HG02678 (cell line): ENCODE data around the gene PCBD2.
"Not testable (repeated sequence)": the region's sequence is repeated elsewhere in the genome, so short reads cannot be mapped to it uniquely, and the experiment has no call there.

ENCODE experiments used
- ATAC-seq: cut with Tn5 transposase; IDR thresholded peaks from one replicate; pipeline ENCODE4 v1.9.1; 2021; ENCODE audit warnings: mild to moderate bottlenecking, moderate library complexity; ENCODE audit not compliant: unreplicated experiment

PCBD2 gene

DNA sequence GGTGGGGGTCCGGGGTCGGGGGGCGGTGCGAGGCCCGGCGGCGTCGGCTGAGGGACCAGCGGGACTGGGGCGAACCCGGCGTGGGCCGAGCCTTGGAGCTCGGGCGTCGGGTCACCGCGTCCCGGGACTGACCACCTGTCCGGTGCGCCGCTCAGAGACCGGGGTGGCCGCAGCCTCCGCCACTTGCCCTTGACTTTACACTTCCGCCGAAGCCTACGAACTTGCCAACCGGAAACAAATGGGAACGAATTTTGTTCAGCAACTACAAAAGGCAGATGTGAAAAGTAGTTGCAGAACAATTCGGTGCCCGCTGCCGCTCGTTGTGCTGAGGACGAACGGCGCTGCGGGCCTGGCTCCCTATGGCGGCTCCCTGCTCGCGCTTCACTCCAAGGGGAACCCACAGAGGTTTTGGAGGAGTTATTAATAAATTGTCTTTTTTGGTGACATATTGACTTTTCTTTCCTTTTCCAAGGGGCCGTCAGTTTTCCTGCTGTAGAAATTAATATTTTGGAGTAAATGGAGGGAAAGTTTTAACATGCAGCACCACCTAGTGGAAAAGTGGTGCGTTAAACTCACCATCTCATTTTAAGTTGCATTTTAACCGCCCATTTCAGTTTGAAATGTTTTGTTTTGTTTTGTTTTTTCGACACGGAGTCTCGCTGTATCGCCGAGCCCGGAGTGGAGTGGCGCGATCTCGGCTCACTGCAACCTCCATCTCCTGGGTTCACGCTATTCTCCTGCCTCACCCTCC is 490 bp downstream of the PCBD2 start:
- ATAC-seq: peak; percentile 26

DNA sequence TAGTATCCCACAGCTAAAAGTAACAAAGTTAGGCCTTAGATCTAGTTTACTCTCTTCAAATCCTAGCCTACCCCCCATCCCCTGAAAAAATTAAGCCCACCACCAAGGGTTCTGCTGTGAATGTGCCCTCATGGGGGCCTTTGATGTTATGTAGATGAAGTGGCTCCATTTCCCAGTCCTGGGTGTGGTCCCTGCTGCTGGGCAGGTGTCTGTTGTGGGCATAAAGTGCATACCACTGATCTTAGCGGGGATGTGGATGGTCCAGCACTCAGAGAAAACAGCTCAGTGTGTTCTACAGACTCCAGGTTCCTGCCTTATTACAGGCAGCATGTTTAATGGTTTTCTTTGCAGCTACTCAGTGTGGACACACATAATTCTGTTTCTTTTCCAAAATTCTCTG is 1.9 kb downstream of the PCBD2 start:
- ATAC-seq: no peak

DNA sequence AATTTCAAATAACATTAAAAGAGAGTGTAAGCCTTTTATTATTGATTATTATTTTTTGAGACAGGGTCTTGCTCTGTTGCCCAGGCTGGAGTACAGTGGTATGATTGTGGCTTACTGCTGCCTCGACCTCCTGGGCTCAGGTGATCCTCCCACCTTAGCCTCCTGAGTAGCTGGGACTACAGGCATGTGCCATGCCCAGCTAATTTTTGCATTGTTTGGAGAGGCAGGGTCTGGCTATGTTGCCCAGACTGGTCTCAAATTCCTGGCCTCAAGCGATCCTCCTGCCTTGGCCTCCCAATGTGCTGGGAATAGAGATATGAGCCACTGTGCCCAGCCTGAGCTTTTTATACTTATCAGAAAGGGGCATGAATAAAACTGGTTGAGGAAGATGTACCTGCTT is 5.8 kb downstream of the PCBD2 start:
- not testable (repeated sequence) for ATAC-seq

DNA sequence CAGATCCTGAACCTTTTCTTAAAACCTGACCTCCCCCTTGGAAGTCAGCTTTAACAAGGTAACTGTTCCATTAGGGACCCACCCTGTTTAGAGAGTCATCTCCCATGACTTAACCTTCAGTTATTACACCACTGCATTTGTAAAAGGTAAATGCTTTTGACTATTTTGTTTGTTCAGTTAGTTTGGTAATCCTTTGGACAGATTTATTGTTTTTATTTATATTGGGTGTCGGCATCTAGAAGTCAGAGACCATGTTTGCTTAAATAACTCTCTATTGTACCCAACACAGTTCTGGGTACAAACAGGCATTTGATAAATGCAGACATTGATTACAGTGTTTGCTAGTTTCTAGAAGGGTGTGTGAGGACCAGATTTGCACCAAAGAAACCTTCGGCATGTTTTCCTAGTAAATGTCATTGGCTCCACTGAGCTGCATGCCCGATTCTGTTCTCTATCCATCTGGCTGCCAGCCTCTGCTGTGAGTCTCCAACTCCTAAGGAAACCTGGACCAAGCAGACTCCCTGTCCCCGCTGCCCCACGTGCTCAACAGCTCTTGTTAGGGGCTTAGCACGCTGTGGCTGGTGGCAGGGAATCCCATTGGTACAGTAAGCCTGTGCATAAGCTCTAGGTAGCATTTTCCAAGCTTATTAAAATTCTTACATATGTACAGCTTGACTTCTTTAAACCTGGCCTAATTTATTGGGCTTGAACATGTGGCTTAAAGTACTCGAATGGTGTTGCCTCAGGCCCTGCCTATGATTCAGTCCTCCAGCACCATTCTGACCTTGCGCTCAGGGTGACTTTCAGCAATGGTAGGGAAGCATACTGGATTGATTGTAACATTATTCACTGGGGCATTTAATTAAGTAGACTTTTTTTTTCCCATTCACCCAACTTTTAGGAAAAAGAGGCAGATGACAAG is 6.6 kb downstream of the PCBD2 start:
- ATAC-seq: no peak

DNA sequence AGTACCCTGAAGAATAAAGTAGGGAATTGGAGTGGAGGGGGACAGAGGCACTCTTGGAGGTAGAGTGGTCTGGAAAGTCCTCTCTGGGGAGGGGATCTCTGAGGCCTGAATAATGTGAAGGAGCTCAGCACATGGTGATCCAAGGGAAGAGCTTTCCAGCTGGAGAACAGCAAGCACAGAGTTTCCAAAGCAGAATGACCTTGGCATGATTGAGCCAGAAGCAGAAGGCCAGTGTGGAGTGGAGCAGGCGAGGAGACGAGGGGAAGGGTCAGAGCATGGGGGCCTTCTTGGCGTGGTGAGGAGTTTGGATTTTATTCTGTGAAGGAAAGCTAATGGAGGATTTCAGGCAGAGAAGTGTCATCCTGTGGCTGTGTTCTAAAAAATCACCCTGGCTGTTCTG is 8.3 kb downstream of the PCBD2 start:
- ATAC-seq: no peak

DNA sequence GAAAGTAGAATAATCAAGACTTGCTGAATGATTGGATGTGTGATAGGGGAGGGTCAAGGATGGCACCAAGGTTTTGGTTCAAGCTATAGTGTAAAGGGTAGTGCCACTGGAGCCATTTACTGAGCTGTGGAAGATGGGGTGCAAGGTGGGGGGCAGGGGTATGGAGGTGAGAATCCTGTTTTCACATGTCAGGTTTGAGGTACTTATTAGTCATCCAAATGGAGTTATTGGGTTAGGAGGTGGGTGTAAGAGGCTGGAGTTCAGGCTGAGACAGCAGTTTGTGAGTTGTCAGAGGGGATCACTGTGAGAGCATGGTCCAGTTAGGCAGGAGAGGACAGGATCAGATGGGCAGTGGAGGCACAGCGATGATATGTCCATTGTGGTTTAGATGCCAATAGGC is 8.9 kb downstream of the PCBD2 start:
- no peak for ATAC-seq

DNA sequence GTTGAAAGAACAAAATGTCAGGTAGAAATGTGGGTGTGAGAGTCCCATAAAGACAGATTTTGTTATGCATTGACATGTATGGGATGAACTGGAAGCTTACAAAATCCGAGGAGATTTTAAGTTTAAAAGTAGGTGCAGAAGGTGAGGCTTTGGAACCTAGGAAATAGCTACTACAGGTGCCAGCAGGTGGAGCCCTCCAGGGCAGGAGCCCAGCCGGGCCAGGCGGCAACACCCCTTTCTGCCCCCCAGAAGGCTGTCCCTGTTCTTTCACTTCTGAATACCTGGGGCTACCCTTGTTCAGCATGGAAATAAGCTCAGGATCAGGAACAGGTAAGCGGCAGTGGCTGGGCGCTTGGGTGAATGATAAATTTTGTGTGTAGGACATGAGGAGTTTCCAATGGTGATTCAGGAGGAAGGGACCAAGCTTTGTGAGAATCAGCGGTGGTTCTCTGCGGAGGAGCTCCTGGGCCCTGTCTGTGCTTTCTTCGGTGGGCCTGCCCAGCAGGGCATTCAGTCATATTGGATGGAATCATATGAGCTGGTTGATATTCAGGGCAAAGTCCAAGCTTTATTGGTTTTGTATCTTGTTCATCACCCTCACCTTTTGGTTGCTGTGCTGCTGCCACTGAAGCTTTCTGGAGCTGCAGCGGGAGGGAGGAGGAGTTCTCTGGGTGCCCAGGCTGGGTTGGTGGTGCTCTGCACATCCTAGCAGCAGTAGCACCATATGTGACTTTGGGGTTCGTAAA is 12.3 kb downstream of the PCBD2 start:
- no peak for ATAC-seq

DNA sequence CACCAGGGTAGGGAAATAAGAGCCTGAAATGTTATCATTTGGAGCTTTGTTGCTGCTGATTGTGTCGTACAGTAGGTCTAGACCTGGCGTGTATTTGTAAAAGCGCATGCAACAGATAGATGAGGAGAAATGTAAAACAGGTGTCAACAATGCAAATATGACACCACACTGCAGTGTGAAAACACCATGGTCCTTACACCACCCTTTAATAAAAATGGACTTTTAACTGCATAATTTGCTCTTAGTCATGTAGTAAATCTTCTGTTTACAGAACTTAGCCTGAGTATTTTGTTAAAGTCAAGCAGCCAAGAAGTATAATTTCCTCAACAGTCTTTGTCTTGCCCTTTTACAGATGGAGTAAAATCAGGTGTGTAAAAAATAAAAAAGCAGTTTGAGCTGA is 13.9 kb downstream of the PCBD2 start:
- ATAC-seq: no peak

DNA sequence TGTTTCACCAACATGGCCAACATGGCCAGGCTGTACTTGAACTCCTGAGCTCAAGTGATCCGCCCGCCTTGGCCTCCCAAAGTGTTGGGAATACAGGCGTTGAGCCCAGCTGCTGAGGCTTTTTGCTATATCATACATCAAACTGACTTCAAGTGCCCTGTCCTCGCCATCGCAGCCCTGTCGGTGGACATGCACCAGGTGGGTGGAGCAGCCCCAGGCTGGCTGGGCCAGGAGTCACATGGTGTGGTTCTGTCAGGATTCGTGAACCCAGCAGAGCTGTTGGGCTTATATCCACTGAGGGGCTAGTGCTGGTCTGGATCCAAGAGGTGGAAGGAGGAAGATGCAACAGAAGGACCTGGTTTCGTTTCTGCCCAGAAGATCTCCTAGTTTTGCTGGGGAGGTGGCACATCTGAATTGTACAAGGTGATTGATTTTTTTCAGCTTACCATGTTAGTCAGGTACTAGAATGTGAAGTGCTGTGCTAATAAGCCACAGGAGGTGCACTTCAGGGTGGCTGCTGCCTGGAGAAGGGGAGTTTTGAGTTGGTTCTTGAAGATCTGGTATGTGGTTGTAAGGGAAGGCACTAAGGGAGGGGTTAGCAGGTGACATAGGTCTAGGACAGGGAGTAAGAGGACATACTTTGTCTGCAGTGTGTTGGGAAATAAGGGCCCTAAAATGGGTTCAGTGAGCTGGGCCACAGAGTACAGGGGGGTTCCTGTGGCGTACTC is 16.1 kb downstream of the PCBD2 start:
- ATAC-seq: no peak

DNA sequence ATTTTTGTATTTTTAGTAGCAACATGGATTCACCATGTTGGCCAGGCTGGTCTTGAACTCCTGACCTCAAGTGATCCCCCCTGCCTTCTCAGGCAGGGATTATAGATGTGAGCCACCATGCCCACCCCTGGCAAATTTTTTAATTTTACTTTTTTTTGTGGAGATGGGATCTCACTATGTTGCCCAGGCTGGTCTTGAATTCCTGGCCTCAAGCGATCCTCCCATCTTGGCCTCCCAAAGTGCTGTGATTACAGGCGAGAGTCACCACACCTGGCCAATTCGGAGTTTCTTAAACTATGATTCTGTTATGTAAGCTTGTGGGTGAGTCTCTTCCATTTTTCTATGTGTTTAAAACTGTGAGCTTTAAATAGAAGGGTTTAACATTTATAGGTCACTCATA is 27.6 kb downstream of the PCBD2 start:
- no peak for ATAC-seq

DNA sequence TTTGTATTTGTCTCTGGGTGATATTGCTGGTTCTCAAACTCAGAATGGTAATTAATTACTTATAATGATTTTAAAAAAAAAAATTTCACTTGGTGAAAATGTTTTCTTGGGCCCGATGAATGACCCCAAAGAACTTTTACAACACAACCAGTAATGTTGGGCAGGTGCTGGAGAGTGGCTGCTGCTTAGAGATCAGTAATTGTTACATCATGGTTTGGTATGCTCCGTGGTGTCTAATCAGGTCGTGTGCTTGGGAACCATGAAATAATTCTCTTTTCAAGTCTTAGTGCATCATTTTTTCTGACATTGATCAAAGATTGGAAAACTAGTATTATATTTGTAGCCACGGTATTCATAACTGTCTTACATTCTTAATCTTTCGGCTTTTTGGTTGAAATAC is 29.3 kb downstream of the PCBD2 start:
- no peak for ATAC-seq

DNA sequence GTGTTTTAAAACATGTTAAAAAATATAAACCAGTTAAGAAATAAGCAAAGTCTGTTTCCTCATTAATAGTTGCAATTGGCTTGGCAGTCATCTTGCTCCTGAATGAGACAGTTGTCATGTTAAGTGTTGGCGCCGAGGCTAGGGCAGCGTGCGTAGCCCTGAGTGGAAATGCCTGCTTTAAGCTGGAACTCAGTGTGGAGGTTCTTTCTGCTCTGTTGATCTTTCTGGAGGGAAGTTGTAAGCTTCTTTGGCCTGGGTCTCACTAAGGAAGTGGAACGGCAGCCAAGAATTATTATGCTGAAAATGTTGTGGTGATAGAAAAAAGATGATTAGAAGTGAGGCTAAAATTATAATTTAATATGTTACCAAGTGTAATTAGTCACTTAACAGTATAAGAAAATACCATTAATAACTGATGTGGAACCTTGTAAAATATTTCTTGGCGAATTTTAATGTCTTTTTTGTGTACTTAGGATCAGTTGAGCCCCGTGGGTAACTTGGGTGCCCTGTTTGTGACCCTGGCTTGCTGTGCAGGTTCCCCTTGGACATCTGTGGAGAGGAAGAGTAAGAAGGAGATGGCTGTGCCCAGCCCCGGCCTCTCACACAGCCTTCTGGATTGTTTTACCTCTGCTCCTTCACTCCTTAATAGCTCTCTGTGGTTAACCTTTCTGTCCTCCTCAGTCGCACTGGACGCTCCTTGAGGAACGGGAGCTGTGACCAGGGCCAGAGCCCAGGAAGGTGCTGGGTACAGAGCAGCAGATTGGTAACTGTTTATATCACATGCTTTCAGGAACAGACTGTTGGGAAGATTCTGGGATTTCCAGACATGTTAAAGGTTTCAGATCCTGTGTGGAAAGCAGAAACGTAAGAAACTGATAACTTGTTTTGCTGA is 31.0 kb downstream of the PCBD2 start:
- ATAC-seq: no peak

DNA sequence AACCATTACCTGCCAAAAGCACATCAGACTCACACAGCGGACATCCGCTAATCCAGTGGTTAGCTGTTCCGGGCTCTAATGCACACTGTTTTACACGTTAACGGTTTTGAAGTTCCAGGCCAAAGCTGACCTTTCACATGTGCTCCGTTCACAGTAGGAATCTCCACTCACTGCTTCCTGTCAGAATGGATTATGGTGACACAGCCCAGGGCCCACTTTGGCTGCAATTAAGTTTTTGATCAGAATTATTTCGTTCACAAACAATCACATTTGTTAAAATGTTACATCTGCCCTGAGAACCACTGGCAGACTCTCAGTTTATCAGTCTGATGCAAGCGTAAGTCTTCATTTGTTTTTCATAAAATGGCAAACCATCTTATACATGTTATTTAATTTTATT is 32.6 kb downstream of the PCBD2 start:
- ATAC-seq: no peak

DNA sequence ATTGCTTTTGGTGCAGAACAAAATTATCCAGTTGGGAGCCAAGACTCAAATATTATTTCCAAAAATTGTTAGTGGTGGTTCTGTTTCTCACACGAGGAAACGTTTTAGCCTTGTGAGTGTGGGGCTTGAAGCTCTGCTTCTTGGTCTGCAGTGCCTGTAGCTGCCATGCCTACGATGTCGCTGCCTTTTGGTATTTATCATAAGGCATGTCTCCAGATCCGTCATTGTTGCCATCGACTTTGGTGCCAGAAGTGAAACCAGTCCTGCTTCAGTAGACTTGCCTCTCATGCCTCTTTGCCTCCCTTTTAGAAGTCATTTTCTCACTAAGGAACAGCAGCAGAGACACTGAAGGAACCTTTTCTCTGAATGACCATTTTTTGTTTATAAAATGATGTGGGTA is 33.1 kb downstream of the PCBD2 start:
- ATAC-seq: no peak

DNA sequence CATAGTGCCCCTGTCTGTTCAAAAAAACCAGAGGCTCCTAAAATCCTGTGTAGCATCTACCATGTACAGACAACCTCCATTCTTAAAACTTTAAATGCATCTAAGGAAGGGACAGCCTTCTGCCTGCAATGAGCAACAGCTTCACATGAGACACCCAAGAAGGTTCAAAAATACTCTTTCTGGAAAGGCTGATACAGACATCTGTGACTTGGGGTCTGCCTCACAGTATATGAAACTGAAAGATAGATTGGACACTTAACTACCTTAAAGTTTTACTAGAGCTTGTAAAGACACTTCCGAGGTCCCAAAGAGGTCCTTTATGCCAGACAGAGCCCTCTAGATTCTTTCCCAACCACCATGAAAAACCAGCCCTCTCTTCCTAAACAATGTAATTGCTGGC is 34.6 kb downstream of the PCBD2 start:
- ATAC-seq: no peak

DNA sequence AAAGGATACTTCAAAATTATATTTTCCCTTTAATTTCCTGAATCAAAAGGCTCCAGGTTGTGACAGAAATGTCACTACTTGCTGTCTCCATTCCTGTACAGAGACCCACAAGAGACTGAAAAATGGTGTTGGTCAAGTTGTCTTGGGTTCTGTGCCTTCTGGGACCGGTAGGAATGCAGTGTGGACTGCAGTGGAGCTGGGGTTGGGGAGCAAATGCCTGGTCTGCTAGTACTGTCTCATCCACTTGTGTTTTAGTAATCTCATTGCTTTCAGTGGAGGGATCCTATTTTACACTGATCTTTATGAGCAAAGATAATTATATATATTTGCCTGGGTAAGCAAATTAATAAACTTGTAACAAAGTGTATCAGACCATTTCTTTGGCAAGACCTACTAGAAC is 38.6 kb downstream of the PCBD2 start:
- ATAC-seq: no peak

DNA sequence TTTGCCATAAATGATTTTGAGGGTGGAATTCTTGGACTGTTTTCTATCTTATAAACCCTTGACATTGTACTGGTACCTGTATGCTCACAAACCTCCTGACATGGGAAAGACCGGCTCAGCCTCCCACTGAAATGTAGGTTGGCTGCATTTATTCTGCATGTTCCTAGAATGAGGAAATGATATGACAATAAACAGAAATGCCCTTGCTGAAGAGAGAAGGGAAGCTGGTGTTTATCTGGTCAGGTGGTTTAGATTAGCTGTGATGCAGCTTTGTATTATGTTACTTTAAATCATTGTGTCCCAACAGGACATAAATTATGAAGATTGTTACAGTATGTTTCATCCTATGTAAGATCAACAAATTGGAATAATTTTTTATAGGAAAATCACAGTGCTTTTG is 39.7 kb downstream of the PCBD2 start:
- ATAC-seq: no peak

DNA sequence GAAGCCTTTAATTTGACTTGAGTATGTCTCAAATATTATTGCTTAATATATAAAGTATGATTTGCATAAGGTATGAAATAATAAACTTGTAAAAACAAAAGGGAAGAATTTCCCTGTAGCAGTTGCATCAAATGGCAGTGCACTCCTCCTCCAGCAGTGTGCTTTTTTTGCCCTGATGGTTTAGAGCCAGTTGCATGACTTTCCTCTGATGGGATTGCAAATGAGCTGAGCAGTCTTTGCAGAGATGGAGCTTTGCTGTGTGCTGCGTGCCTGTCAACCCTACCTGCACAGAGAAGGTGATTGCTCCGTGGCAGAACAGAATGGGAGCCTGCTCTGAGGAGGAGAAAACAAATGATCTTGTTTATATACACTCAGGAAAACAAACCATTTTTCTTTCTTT is 40.1 kb downstream of the PCBD2 start:
- ATAC-seq: no peak

DNA sequence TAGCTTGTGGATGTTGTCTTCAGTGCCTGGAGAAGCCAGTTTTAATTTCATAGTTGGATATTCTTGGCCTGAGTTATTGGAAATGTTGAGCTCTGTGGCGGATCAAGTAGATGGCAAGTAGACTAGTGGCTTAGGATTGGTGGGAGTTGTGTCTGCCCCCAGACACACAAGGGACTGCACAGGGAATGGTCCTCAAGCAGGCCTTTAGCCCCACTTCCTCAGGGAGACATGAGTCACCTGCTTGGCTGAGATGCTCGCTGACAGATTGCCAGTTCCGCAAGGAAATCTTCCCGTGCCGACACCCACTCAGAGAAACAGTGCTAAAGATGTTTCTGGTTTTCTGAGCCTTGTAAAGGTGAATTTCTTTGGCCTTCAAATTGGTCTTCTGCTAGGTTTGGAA is 44.0 kb downstream of the PCBD2 start:
- ATAC-seq: no peak

DNA sequence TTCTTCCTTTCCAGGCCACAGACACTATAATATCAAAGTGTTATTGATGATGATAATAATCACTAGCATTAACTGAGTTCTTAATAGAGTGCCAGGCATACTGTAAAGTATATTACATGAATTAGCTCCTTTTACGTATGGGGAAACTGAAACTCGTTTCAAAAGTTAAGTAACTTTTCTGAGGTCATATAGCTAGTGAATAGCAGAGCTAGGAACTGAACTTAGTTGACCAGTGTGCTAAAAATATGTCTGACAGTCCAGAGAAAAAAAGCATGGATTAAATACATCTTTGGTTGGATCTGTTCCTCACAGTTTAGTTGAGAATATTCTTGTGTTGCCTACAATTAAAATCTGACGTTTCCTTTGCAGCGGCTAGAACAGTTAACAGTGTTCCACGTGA is 44.4 kb downstream of the PCBD2 start:
- no peak for ATAC-seq
